Panc1 (cell line): ENCODE measurements around the gene CFAP52. TPM values are rescaled to one million over a fixed set of nuclear protein-coding genes. Genes with fewer than 3 reads are reported as not detected.

ENCODE experiments used
- ATAC-seq: fragments of 200-7000 bp; cut with Tn5 transposase; 2 replicates; pipeline ENCODE4 v1.9.1; 2020; ENCODE audit warnings: mild to moderate bottlenecking, moderate library complexity
- BruUV-seq: library from RNA; stranded (reverse); fragments of 400-500 nt; replicated peaks from 2 replicates; lab custom pipeline; 2021; lab: Mats Ljungman, UMichigan
- CTCF ChIA-PET: fragments of 300-600 bp; sonication (Branson Sonifier 250); formaldehyde crosslinking; loops from one replicate; lab custom pipeline; 2022; ENCODE audit warnings: antibody characterized with exemption; lab: Charles Lee
- POLR2A ChIA-PET: fragments of 300-600 bp; sonication (Branson Sonifier 250); formaldehyde crosslinking; loops from one replicate; lab custom pipeline; 2022; ENCODE audit warnings: antibody characterized with exemption; lab: Charles Lee
- DNase-seq: peaks from one replicate; pipeline ENCODE4 v3.0.0-alpha.2; 2010; ENCODE audit warnings: low read depth, low spot score
- H3K27ac ChIP-seq: 2 replicates; pipeline ENCODE4 v1.5.1; 2011; ENCODE audit warnings: mild to moderate bottlenecking, low read length, inconsistent platforms
- H3K27me3 ChIP-seq: fragments of 200-500 bp; sonication (Bioruptor generic); 2 replicates; pipeline ENCODE4 v1.6.0; 2014; ENCODE audit warnings: low read length, inconsistent platforms; ENCODE audit not compliant: control insufficient read depth, insufficient read depth
- H3K36me3 ChIP-seq: fragments of 200-500 bp; sonication (Bioruptor generic); 2 replicates; pipeline ENCODE4 v1.5.1; 2014; ENCODE audit warnings: inconsistent platforms, mild to moderate bottlenecking, low read length, moderate library complexity; ENCODE audit not compliant: control insufficient read depth, insufficient read depth
- H3K4me1 ChIP-seq: 2 replicates; pipeline ENCODE4 v1.5.1; 2011; ENCODE audit warnings: inconsistent platforms, mild to moderate bottlenecking, low read length, moderate library complexity; ENCODE audit not compliant: control insufficient read depth, insufficient read depth
- H3K4me3 ChIP-seq, 2 experiments: 2 replicates each; pipeline ENCODE4 v1.5.1; 2011 to 2012; ENCODE audit warnings: low read depth in 2 of 2, low read length in 2 of 2, mild to moderate bottlenecking in 2 of 2, inconsistent platforms in 1 of 2, moderate library complexity in 1 of 2
- H3K9me3 ChIP-seq: fragments of 200-500 bp; sonication (Bioruptor generic); 2 replicates; pipeline ENCODE4 v1.5.1; 2014; ENCODE audit warnings: low read depth, mild to moderate bottlenecking, inconsistent platforms, low read length, moderate library complexity; ENCODE audit not compliant: control insufficient read depth, insufficient read depth
- POLR2AphosphoS5 ChIP-seq: IDR thresholded peaks from 2 replicates; pipeline ENCODE4 v1.6.1; 2012; ENCODE audit warnings: mild to moderate bottlenecking, low read depth, low read length, moderate library complexity
- SIN3A ChIP-seq: IDR thresholded peaks from 2 replicates; pipeline ENCODE4 v1.6.1; 2012; ENCODE audit warnings: low read depth, mild to moderate bottlenecking, low read length, moderate library complexity, borderline replicate concordance; ENCODE audit not compliant: insufficient read depth
- TCF7L2 ChIP-seq: IDR thresholded peaks from 2 replicates; pipeline ENCODE4 v1.6.1; 2011; ENCODE audit warnings: mild to moderate bottlenecking, low read depth, low read length, inconsistent platforms
- in situ Hi-C: cut with HindIII; loops from 2 replicates; pipeline ENCODE4 v1.10.0; 2016; ENCODE audit warnings: low sequenced_read_pairs, low pct_unique_long_range_greater_than_20kb
- intact Hi-C: fragments of 100-400 bp; cut with micrococcal nuclease; formaldehyde crosslinking; loops from one replicate; pipeline ENCODE4 v1.10.0; 2022; ENCODE audit not compliant: unreplicated experiment
- total RNA-seq: library from RNA; stranded (reverse); gene quantifications from one replicate; pipeline ENCODE4 v1.2.1, GENCODE V29; 2021; ENCODE audit not compliant: unreplicated experiment
- TF ChIP-seq, protein P1 (sequence below), 2 experiments: IDR thresholded peaks; 2 replicates each; pipeline ENCODE4 v1.6.1; 2011 to 2012; ENCODE audit warnings: low read depth in 2 of 2, control low read depth in 1 of 2, low read length in 1 of 2, mild to moderate bottlenecking in 1 of 2, moderate library complexity in 1 of 2; ENCODE audit not compliant: insufficient read depth in 1 of 2
- TF ChIP-seq, protein P2 (sequence below): fragments of 450-650 bp; IDR thresholded peaks from 2 replicates; pipeline ENCODE4 v1.5.1; 2017; ENCODE audit warnings: mild to moderate bottlenecking

CFAP52 gene
- total RNA-seq, 1 experiment from 2014 or later = not detected

DNA sequence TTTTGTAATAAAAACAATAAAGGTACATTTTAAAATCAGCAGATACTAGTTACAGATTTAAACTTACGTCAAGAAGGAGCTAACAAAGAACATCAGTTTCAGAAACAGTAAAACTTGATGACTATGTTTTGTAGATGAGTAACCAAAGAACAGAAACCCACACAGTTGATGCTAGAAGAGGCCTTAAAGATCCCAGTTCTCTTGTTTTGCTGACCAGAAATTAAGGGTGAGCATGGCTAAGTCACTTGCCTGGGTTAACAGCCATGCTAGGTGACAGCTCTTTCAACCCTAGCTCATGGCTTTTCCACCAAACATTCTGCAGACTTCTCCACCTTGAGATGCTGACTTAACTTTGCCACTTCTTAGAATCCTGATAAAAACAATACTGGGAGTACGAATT lies 27.2 kb upstream of the CFAP52 start:
- DNase-seq (no peak), ATAC-seq (no peak)
- Histone ChIP-seq H3K9me3 (no peaks in the 10 kb centered on the region), H3K4me3 (no peak overlapping the region), H3K4me1 (no peaks in the 10 kb centered on the region), H3K27ac (no peak overlapping the region), H3K36me3 (no peaks in the 10 kb centered on the region), H3K27me3 (no peaks in the 10 kb centered on the region)
- in situ Hi-C loops (no loop called here), intact Hi-C loops (no loop called here)
- TF ChIP-seq, protein P1, sequence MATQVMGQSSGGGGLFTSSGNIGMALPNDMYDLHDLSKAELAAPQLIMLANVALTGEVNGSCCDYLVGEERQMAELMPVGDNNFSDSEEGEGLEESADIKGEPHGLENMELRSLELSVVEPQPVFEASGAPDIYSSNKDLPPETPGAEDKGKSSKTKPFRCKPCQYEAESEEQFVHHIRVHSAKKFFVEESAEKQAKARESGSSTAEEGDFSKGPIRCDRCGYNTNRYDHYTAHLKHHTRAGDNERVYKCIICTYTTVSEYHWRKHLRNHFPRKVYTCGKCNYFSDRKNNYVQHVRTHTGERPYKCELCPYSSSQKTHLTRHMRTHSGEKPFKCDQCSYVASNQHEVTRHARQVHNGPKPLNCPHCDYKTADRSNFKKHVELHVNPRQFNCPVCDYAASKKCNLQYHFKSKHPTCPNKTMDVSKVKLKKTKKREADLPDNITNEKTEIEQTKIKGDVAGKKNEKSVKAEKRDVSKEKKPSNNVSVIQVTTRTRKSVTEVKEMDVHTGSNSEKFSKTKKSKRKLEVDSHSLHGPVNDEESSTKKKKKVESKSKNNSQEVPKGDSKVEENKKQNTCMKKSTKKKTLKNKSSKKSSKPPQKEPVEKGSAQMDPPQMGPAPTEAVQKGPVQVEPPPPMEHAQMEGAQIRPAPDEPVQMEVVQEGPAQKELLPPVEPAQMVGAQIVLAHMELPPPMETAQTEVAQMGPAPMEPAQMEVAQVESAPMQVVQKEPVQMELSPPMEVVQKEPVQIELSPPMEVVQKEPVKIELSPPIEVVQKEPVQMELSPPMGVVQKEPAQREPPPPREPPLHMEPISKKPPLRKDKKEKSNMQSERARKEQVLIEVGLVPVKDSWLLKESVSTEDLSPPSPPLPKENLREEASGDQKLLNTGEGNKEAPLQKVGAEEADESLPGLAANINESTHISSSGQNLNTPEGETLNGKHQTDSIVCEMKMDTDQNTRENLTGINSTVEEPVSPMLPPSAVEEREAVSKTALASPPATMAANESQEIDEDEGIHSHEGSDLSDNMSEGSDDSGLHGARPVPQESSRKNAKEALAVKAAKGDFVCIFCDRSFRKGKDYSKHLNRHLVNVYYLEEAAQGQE (IDR thresholded peaks at IDR 0.05; ENCODE audit: insufficient read depth in 1 of 2, low read depth in 2 of 2, low read length in 1 of 2) = no peak
- POLR2A ChIA-PET = no interaction called here
- CTCF ChIA-PET = no interaction called here
- BruUV-seq = no TSS peak

DNA sequence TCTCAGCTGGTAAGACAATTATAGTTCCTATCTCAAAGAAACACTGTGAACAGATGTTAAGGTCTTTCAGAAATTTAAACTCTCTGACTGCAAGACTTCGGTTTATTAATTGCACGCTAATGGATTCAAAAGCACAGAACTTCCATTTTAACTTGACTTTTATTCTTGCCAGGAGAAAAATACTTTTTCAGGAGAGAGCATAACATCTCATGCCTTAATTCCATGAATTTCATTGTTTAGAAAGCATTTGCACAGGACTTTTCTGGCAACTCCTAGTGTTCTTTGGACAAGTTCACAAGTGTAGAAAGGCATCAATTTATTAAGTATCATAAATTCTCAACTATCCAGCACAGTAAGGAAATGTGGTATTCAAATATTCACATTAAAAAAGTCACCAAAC lies 23.3 kb upstream of the CFAP52 start:
- no peak overlapping the region for H3K4me3 ChIP-seq
- no peaks in the 10 kb centered on the region for H3K9me3 ChIP-seq
- no peak for DNase-seq
- no peak for ATAC-seq
- ChIA-PET CTCF (no interaction called here), POLR2A (no interaction called here)
- in situ Hi-C loops = no loop called here
- intact Hi-C loops = no loop called here
- H3K36me3 ChIP-seq = no peaks in the 10 kb centered on the region
- no peaks in the 10 kb centered on the region for H3K4me1 ChIP-seq
- no peaks in the 10 kb centered on the region for H3K27me3 ChIP-seq
- no TSS peak for BruUV-seq
- H3K27ac ChIP-seq = no peak overlapping the region
- TF ChIP-seq, protein P1 (IDR thresholded peaks at IDR 0.05; ENCODE audit: insufficient read depth in 1 of 2, low read depth in 2 of 2, low read length in 1 of 2) = no peak
- TF ChIP-seq, protein P2, sequence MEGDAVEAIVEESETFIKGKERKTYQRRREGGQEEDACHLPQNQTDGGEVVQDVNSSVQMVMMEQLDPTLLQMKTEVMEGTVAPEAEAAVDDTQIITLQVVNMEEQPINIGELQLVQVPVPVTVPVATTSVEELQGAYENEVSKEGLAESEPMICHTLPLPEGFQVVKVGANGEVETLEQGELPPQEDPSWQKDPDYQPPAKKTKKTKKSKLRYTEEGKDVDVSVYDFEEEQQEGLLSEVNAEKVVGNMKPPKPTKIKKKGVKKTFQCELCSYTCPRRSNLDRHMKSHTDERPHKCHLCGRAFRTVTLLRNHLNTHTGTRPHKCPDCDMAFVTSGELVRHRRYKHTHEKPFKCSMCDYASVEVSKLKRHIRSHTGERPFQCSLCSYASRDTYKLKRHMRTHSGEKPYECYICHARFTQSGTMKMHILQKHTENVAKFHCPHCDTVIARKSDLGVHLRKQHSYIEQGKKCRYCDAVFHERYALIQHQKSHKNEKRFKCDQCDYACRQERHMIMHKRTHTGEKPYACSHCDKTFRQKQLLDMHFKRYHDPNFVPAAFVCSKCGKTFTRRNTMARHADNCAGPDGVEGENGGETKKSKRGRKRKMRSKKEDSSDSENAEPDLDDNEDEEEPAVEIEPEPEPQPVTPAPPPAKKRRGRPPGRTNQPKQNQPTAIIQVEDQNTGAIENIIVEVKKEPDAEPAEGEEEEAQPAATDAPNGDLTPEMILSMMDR = no peak

DNA sequence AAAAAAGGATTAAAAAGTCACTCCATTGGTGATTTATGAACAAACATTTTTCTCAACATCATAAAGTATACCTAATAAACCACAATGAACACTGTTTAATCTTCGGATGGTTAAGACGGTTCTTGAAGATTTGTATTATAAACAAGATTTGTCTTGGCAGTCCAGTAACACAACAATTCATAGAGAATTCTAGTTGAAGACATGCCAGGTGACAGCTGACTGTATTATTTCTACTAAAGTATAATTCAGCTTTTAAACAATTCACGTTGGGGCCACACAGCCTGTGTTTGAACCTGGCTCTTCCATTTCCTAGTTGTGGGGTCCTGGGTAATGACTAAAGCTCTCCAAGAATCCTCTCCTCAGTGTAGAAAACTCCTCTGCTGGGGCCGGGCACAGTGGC lies 22.8 kb upstream of the CFAP52 start:
- H3K4me3 ChIP-seq = no peak overlapping the region
- H3K36me3 ChIP-seq = no peaks in the 10 kb centered on the region
- DNase-seq = no peak
- no peaks in the 10 kb centered on the region for H3K9me3 ChIP-seq
- BruUV-seq = no TSS peak
- POLR2A ChIA-PET = no interaction called here
- H3K4me1 ChIP-seq = no peaks in the 10 kb centered on the region
- in situ Hi-C loops = no loop called here
- CTCF ChIA-PET = no interaction called here
- intact Hi-C loops = no loop called here
- no peak overlapping the region for H3K27ac ChIP-seq
- ATAC-seq = no peak
- H3K27me3 ChIP-seq = no peaks in the 10 kb centered on the region
- TF ChIP-seq, protein P2 = no peak
- TF ChIP-seq, protein P1 (IDR thresholded peaks at IDR 0.05; ENCODE audit: insufficient read depth in 1 of 2, low read depth in 2 of 2, low read length in 1 of 2) = no peak
- TF ChIP-seq SIN3A = no peak
- no peak for TF ChIP-seq TCF7L2
- TF ChIP-seq POLR2AphosphoS5 = no peak
